Measurements from ENCODE around the gene USP44. TPM values are rescaled to one million over a fixed set of nuclear protein-coding genes. Genes with fewer than 3 reads are reported as not detected.
A peak's percentile ranks its signal among the peaks of the same experiment; 100 is the strongest.
"Not testable (repeated sequence)": the region's sequence is repeated elsewhere in the genome, so short reads cannot be mapped to it uniquely, and the experiment has no call there.

Gene USP44
- total RNA-seq, 2 donors from 2014 or later, result 17.5 to 30.8 TPM

DNA sequence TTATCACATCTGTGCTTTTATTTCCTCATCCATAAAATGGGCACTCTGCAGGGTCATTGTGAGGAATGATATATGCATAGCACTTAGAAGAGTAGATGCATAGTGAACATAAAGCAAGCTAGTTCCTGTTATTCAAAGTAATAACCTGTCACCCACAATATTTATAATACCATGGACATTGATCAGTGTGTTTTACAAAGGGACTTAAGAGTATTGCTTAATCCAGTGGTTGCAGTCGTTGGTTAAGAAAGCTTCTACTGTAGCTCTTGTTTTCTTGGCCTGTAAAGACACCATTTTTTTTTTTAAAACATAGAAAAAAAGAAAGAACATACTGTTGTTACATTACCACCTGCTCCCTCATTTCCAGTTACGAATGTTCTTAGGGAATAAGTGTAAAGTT lies 64.3 kb downstream of the USP44 start:
- H3K9me3 ChIP-seq (ENCODE audit: control insufficient read depth, low read length), result no peaks in the 10 kb centered on the region
- H3K27ac Mint-ChIP-seq, result no peak overlapping the region
- H3K9ac ChIP-seq (ENCODE audit: extremely low read depth, low read length, poor library complexity, severe bottlenecking), result no peak overlapping the region
- peaks cover 90% of the 10 kb centered on the region for H3K36me3 ChIP-seq (ENCODE audit: control insufficient read depth, insufficient read depth, low read length)
- H3K27me3 ChIP-seq (ENCODE audit: control insufficient read depth, insufficient read depth, low read length, poor library complexity, severe bottlenecking), result no peaks in the 10 kb centered on the region
- no peaks in the 10 kb centered on the region for H3K9me3 Mint-ChIP-seq
- TF ChIP-seq, protein P1, sequence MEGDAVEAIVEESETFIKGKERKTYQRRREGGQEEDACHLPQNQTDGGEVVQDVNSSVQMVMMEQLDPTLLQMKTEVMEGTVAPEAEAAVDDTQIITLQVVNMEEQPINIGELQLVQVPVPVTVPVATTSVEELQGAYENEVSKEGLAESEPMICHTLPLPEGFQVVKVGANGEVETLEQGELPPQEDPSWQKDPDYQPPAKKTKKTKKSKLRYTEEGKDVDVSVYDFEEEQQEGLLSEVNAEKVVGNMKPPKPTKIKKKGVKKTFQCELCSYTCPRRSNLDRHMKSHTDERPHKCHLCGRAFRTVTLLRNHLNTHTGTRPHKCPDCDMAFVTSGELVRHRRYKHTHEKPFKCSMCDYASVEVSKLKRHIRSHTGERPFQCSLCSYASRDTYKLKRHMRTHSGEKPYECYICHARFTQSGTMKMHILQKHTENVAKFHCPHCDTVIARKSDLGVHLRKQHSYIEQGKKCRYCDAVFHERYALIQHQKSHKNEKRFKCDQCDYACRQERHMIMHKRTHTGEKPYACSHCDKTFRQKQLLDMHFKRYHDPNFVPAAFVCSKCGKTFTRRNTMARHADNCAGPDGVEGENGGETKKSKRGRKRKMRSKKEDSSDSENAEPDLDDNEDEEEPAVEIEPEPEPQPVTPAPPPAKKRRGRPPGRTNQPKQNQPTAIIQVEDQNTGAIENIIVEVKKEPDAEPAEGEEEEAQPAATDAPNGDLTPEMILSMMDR (conservative IDR thresholded peaks at IDR 0.05), result no peak
- WGBS, 2 experiments (ENCODE audit: insufficient coverage in 1 of 2, insufficient read length in 1 of 2), result 83 to 89% methylated on average over 1 of the region's 2 CpGs
- no peak overlapping the region for H3K27ac ChIP-seq (ENCODE audit: low read depth, low read length)
- DNase-seq, result no peak
- no peak overlapping the region for H3K4me3 ChIP-seq (ENCODE audit: low read length)
- no peaks in the 10 kb centered on the region for H3K4me1 Mint-ChIP-seq
- no peaks in the 10 kb centered on the region for H3K4me1 ChIP-seq (ENCODE audit: control insufficient read depth, insufficient read depth, low read length)
- no peak overlapping the region for H3K4me3 Mint-ChIP-seq
- peaks cover 78% of the 10 kb centered on the region for H3K36me3 Mint-ChIP-seq (ENCODE audit: low read depth)
- no peaks in the 10 kb centered on the region for H3K27me3 Mint-ChIP-seq (ENCODE audit: insufficient read depth)

DNA sequence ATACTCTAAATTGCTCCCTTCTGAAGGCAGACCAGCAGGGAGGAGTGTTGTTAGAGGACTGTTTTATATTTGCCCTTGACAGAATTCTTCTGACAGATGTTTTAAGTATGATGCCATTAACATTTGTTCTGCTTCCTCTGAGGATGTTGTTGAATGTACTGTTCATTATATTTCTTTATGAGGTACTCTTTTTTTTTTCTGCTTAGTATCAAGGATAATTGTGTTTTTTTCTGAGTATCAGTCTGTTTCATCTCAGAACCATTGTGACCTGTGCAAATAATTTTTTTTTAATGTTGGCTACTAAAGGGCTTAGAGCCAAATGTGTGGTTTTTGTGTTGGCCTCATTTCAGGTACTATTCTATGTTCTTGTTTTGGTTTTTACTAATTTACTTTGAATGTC lies 66.8 kb downstream of the USP44 start:
- peaks cover 87% of the 10 kb centered on the region for H3K36me3 ChIP-seq (ENCODE audit: control insufficient read depth, insufficient read depth, low read length)
- TF ChIP-seq, protein P1 (conservative IDR thresholded peaks at IDR 0.05), result no peak

DNA sequence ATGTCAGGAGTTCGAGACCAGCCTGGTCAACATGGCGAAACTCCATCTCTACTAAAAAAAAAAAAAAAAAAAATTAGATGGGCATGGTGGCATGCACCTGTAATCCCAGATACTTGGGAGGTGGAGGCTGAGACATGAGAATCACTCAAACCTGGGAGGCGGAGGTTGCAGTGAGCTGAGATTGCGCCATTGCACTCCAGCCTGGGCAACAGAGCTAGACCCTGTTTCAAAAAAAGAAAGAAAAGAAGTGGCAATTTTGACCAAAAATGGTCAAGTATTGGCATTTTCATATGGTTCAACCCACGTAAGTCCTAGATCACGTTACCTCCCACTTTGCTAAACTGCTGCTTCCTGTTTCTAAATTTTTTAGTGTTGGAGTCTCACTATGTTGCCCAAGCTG lies 68.7 kb downstream of the USP44 start:
- H3K36me3 Mint-ChIP-seq (ENCODE audit: low read depth), result peaks cover 73% of the 10 kb centered on the region
- H3K27ac Mint-ChIP-seq; H3K9ac ChIP-seq (ENCODE audit: extremely low read depth, low read length, poor library complexity, severe bottlenecking); H3K27me3 ChIP-seq (ENCODE audit: control insufficient read depth, insufficient read depth, low read length, poor library complexity, severe bottlenecking); H3K9me3 ChIP-seq (ENCODE audit: control insufficient read depth, low read length); DNase-seq; H3K4me3 Mint-ChIP-seq; H3K27ac ChIP-seq (ENCODE audit: low read depth, low read length); H3K27me3 Mint-ChIP-seq (ENCODE audit: insufficient read depth); H3K4me3 ChIP-seq (ENCODE audit: low read length); H3K4me1 ChIP-seq (ENCODE audit: control insufficient read depth, insufficient read depth, low read length); H3K9me3 Mint-ChIP-seq; H3K4me1 Mint-ChIP-seq: not testable (repeated sequence)
- peaks cover 88% of the 10 kb centered on the region for H3K36me3 ChIP-seq (ENCODE audit: control insufficient read depth, insufficient read depth, low read length)
- 99 to 100% methylated on average over 5 to 6 of the region's 6 CpGs for WGBS, 2 experiments (ENCODE audit: insufficient coverage in 1 of 2, insufficient read length in 1 of 2)

More for the DNA sequence above, 66.8 kb downstream of the USP44 start:
- Histone ChIP-seq H3K27ac (ENCODE audit: low read depth, low read length) (no peak overlapping the region), H3K4me3 (ENCODE audit: low read length) (no peak overlapping the region), H3K4me1 (ENCODE audit: control insufficient read depth, insufficient read depth, low read length) (no peaks in the 10 kb centered on the region), H3K27me3 (ENCODE audit: control insufficient read depth, insufficient read depth, low read length, poor library complexity, severe bottlenecking) (no peaks in the 10 kb centered on the region), H3K9me3 (ENCODE audit: control insufficient read depth, low read length) (no peaks in the 10 kb centered on the region), H3K9ac (ENCODE audit: extremely low read depth, low read length, poor library complexity, severe bottlenecking) (no peak overlapping the region)
- no peak for DNase-seq
- Mint-ChIP-seq H3K9me3 (no peaks in the 10 kb centered on the region), H3K27me3 (ENCODE audit: insufficient read depth) (no peaks in the 10 kb centered on the region), H3K36me3 (ENCODE audit: low read depth) (peaks cover 71% of the 10 kb centered on the region), H3K4me3 (no peak overlapping the region), H3K27ac (no peak overlapping the region), H3K4me1 (peaks cover 2% of the 10 kb centered on the region)

DNA sequence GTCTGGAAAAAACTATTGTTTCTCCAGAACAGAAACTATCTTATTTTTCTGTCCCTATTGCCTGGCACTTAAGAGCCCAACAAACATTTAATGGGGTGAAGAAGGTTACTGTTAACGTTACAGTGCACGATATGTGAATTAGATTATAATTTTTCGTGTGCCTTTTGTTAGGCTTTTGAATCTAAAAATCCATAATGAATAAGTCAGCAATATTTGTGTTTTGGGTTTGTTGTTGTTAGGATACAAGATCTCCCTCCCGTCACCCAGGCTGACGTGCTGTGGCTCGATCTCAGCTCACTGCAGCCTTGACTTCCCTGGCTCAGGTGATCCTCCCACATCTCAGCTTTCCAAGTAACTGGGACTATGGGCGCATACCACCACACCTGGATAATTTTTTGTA lies 69.4 kb downstream of the USP44 start:
- Histone ChIP-seq H3K4me3 (ENCODE audit: low read length) (no peak overlapping the region), H3K9me3 (ENCODE audit: control insufficient read depth, low read length) (no peaks in the 10 kb centered on the region), H3K36me3 (ENCODE audit: control insufficient read depth, insufficient read depth, low read length) (peaks cover 89% of the 10 kb centered on the region), H3K9ac (ENCODE audit: extremely low read depth, low read length, poor library complexity, severe bottlenecking) (no peak overlapping the region), H3K27me3 (ENCODE audit: control insufficient read depth, insufficient read depth, low read length, poor library complexity, severe bottlenecking) (no peaks in the 10 kb centered on the region), H3K27ac (ENCODE audit: low read depth, low read length) (no peak overlapping the region), H3K4me1 (ENCODE audit: control insufficient read depth, insufficient read depth, low read length) (no peaks in the 10 kb centered on the region)
- no peaks in the 10 kb centered on the region for H3K9me3 Mint-ChIP-seq
- H3K4me1 Mint-ChIP-seq, result peaks cover 2% of the 10 kb centered on the region
- H3K27me3 Mint-ChIP-seq (ENCODE audit: insufficient read depth), result no peaks in the 10 kb centered on the region
- H3K27ac Mint-ChIP-seq, result peak overlapping the region; percentile 80
- H3K36me3 Mint-ChIP-seq (ENCODE audit: low read depth), result peaks cover 73% of the 10 kb centered on the region
- TF ChIP-seq, protein P1 (conservative IDR thresholded peaks at IDR 0.05), result no peak
- H3K4me3 Mint-ChIP-seq, result no peak overlapping the region
- WGBS, 2 experiments (ENCODE audit: insufficient coverage in 1 of 2, insufficient read length in 1 of 2), result 94 to 96% methylated on average over 6 to 7 of the region's 7 CpGs
- no peak for DNase-seq
